Epithelial cell of prostate (primary cell): Measurements from ENCODE around the gene SRRM3.
A peak's percentile ranks its signal among the peaks of the same experiment; 100 is the strongest.
"Not testable (repeated sequence)": the region's sequence is repeated elsewhere in the genome, so short reads cannot be mapped to it uniquely, and the experiment has no call there.

ENCODE experiments used
- DNase-seq: peaks from one replicate; pipeline ENCODE4 v3.0.0-alpha.2; 2011; ENCODE audit warnings: low read depth, low spot score
- H3K27ac ChIP-seq: fragments of 450-650 bp; 2 replicates; pipeline ENCODE4 v1.5.1; 2017; ENCODE audit warnings: mild to moderate bottlenecking

Gene SRRM3

GRCh38 chr7:76201732-76202665 lies at the start of gene SRRM3:
SRRM3 (plus strand) TSS chr7:76201896; CDS start chr7:76235067, 33,171 bp downstream.
- no peak for DNase-seq
- H3K27ac ChIP-seq, result no peak within 1 kb of the TSS

- H3K27ac ChIP-seq, result no peak overlapping the region
- no peak for DNase-seq
These were observed 49.8 kb upstream of the SRRM3 start for GRCh38 chr7:76151932-76152331.

GRCh38 chr7:76153571-76154230 lies 48.0 kb upstream of the SRRM3 start:
- not testable (repeated sequence) for H3K27ac ChIP-seq, DNase-seq

GRCh38 chr7:76155938-76156337 lies 45.8 kb upstream of the SRRM3 start:
- peak overlapping the region; percentile 75 for H3K27ac ChIP-seq
- no peak for DNase-seq

GRCh38 chr7:76156992-76157685 lies 44.6 kb upstream of the SRRM3 start:
- H3K27ac ChIP-seq, result peak overlapping the region; percentile 75
- not testable (repeated sequence) for DNase-seq

- DNase-seq, H3K27ac ChIP-seq: not testable (repeated sequence)
These were observed 43.3 kb upstream of the SRRM3 start for GRCh38 chr7:76158416-76158815.

GRCh38 chr7:76162416-76163170 lies 39.1 kb upstream of the SRRM3 start:
- DNase-seq, result peak; percentile 80
- peak overlapping the region; percentile 75 for H3K27ac ChIP-seq

- not testable (repeated sequence) for DNase-seq
- peak overlapping the region; percentile 75 for H3K27ac ChIP-seq
These were observed 37.9 kb upstream of the SRRM3 start for GRCh38 chr7:76163812-76164211.

- no peak for DNase-seq
- H3K27ac ChIP-seq, result peak overlapping the region; percentile 70
These were observed 36.4 kb upstream of the SRRM3 start for GRCh38 chr7:76165106-76165972.

- peak overlapping the region; percentile 70 for H3K27ac ChIP-seq
- DNase-seq, result no peak
These were observed 35.7 kb upstream of the SRRM3 start for GRCh38 chr7:76165973-76166403.

GRCh38 chr7:76166404-76167255 lies 35.1 kb upstream of the SRRM3 start:
- H3K27ac ChIP-seq, result peak overlapping the region; percentile 70

GRCh38 chr7:76173566-76174205 lies 28.0 kb upstream of the SRRM3 start:
- DNase-seq, result no peak
- no peak overlapping the region for H3K27ac ChIP-seq

More at GRCh38 chr7:76166404-76167255, 35.1 kb upstream of the SRRM3 start:
- peak; percentile 52 for DNase-seq

GRCh38 chr7:76176951-76177350 lies 24.7 kb upstream of the SRRM3 start:
- not testable (repeated sequence) for H3K27ac ChIP-seq, DNase-seq

- no peak for DNase-seq
- no peak overlapping the region for H3K27ac ChIP-seq
These were observed 22.0 kb upstream of the SRRM3 start for GRCh38 chr7:76179686-76180085.

- no peak for DNase-seq
- no peak overlapping the region for H3K27ac ChIP-seq
These were observed 19.3 kb upstream of the SRRM3 start for GRCh38 chr7:76182225-76182960.

- no peak for DNase-seq
- H3K27ac ChIP-seq, result no peak overlapping the region
These were observed 16.4 kb upstream of the SRRM3 start for GRCh38 chr7:76185187-76185896.
